Astrocyte (in vitro differentiated cells and primary cell): Measurements from ENCODE around the gene C13orf42.

Source experiments
- CTCF ChIP-seq: IDR thresholded peaks from 2 replicates; pipeline ENCODE4 v1.5.1; 2011; ENCODE audit warnings: low read depth, mild to moderate bottlenecking, inconsistent platforms, low read length, moderate library complexity; ENCODE audit not compliant: insufficient read depth
- EZH2 ChIP-seq: IDR thresholded peaks from 2 replicates; pipeline ENCODE4 v1.6.1; 2012; ENCODE audit warnings: mild to moderate bottlenecking, low read length, inconsistent platforms; ENCODE audit not compliant: insufficient read depth

DNA sequence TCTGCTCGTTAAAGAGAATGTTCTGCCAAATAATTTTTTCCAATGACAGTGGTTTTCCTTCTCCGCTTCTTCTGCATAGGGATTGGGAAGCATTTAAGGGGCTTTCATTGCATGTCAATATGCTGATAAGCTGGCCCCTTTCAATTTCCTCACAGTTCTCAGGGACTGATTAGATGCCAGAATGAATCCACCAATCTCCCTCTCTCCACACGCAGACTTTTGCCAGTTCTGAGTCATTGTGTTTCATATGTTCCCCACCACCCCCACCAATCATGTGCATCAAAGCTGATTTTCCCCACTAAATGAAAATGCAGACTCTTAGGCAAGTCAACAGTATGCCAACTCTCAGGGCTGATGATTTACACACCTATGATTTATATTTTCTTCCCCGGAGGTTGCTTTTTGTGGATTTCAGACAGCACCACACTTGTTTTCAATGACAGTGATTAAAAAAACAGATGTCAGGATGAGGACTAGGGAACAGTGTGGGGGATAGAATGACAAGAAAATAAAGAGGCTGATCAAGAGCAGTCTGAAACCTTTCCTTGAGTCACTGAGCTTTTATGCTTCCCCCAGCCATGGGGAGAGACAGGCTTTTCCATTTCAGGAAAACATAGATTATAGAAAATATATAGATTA, 47.9 kb upstream of the C13orf42 start:
- TF ChIP-seq CTCF (no peak), EZH2 (no peak)
